ENCODE data around the gene ROGDI. TPM values are rescaled to one million over a fixed set of nuclear protein-coding genes. Genes with fewer than 3 reads are reported as not detected.

Gene ROGDI
- total and polyA plus RNA-seq, 2 donors from 2014 or later, result 20.8 to 86.1 TPM

DNA sequence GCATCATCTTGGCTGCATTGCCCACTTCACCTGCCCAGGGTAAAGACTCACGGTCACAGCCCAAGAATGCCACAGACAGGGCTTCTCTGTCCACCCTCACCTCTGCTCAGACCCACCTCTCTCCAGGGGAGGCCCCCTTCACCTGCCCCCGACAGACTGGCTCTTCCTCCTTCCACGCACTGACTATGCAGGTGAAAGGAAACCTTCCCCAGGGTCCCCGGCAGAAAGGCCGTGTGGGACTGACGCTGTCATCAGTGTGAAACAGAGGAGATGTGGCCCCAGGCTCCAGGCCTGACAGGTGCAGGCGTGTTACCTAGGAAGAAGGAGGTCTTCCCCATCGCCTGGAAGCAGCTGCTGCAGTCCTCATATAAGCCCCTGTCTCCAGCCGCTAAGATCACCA lies 9.3 kb upstream of the ROGDI start:
- Histone ChIP-seq H3K4me3 (ENCODE audit: low read length in 3 of 3) (no peak overlapping the region), H3K27ac (ENCODE audit: low read depth in 2 of 2, low read length in 2 of 2) (no peak overlapping the region), H3K9ac (ENCODE audit: low read length in 3 of 3) (no peak overlapping the region), H3K9me3 (ENCODE audit: control insufficient read depth in 2 of 3, insufficient read depth in 1 of 3, low read length in 3 of 3) (no peaks in the 10 kb centered on the region), H3K4me1 (ENCODE audit: control insufficient read depth in 2 of 3, insufficient read depth in 2 of 3, low read depth in 1 of 3, low read length in 3 of 3) (no peaks in the 10 kb centered on the region), H3K27me3 (ENCODE audit: control insufficient read depth, insufficient read depth, low read length) (no peaks in the 10 kb centered on the region), H3K36me3 (ENCODE audit: control insufficient read depth in 2 of 3, insufficient read depth in 3 of 3, low read length in 3 of 3) (peaks cover 6 to 30% (median 21%) of the 10 kb centered on the region in 3 donors)
- intact Hi-C loops (cut with DNase I), result no loop called here
- TF ChIP-seq, protein P1, sequence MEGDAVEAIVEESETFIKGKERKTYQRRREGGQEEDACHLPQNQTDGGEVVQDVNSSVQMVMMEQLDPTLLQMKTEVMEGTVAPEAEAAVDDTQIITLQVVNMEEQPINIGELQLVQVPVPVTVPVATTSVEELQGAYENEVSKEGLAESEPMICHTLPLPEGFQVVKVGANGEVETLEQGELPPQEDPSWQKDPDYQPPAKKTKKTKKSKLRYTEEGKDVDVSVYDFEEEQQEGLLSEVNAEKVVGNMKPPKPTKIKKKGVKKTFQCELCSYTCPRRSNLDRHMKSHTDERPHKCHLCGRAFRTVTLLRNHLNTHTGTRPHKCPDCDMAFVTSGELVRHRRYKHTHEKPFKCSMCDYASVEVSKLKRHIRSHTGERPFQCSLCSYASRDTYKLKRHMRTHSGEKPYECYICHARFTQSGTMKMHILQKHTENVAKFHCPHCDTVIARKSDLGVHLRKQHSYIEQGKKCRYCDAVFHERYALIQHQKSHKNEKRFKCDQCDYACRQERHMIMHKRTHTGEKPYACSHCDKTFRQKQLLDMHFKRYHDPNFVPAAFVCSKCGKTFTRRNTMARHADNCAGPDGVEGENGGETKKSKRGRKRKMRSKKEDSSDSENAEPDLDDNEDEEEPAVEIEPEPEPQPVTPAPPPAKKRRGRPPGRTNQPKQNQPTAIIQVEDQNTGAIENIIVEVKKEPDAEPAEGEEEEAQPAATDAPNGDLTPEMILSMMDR (IDR thresholded peaks at IDR 0.05; ENCODE audit: borderline replicate concordance, extremely low read depth, insufficient read depth), result no peak
- no peak for FAIRE-seq
- DNase-seq, result no peak

GRCh38 chr16:4811242-4811641 lies 8.8 kb upstream of the ROGDI start:
- TF ChIP-seq, protein P1 (IDR thresholded peaks at IDR 0.05; ENCODE audit: borderline replicate concordance, extremely low read depth, insufficient read depth), result no peak
- no peak overlapping the region for H3K4me3 ChIP-seq (ENCODE audit: low read length in 3 of 3)
- H3K27ac ChIP-seq (ENCODE audit: low read depth in 2 of 2, low read length in 2 of 2), result no peak overlapping the region
- no peaks in the 10 kb centered on the region for H3K9me3 ChIP-seq (ENCODE audit: control insufficient read depth in 2 of 3, insufficient read depth in 1 of 3, low read length in 3 of 3)
- no peak for DNase-seq
- H3K27me3 ChIP-seq (ENCODE audit: control insufficient read depth, insufficient read depth, low read length), result no peaks in the 10 kb centered on the region
- no peak for FAIRE-seq
- H3K9ac ChIP-seq (ENCODE audit: low read length in 3 of 3), result no peak overlapping the region
- intact Hi-C loops (cut with DNase I), result no loop called here
- H3K4me1 ChIP-seq (ENCODE audit: control insufficient read depth in 2 of 3, insufficient read depth in 2 of 3, low read depth in 1 of 3, low read length in 3 of 3), result no peaks in the 10 kb centered on the region
- H3K36me3 ChIP-seq (ENCODE audit: control insufficient read depth in 2 of 3, insufficient read depth in 3 of 3, low read length in 3 of 3), result peaks cover 6 to 28% (median 21%) of the 10 kb centered on the region in 3 donors

GRCh38 chr16:4806280-4806679 lies 3.8 kb upstream of the ROGDI start:
- FAIRE-seq (no peak), DNase-seq (no peak)
- TF ChIP-seq, protein P1 (IDR thresholded peaks at IDR 0.05; ENCODE audit: borderline replicate concordance, extremely low read depth, insufficient read depth), result no peak
- Histone ChIP-seq H3K9ac (ENCODE audit: low read length in 3 of 3) (no peak overlapping the region), H3K27me3 (ENCODE audit: control insufficient read depth, insufficient read depth, low read length) (no peaks in the 10 kb centered on the region), H3K36me3 (ENCODE audit: control insufficient read depth in 2 of 3, insufficient read depth in 3 of 3, low read length in 3 of 3) (peaks cover 4 to 15% (median 8%) of the 10 kb centered on the region in 3 donors), H3K27ac (ENCODE audit: low read depth in 2 of 2, low read length in 2 of 2) (no peak overlapping the region), H3K4me1 (ENCODE audit: control insufficient read depth in 2 of 3, insufficient read depth in 2 of 3, low read depth in 1 of 3, low read length in 3 of 3) (peaks cover 0 to 5% (median 0%) of the 10 kb centered on the region in 3 donors), H3K4me3 (ENCODE audit: low read length in 3 of 3) (no peak overlapping the region), H3K9me3 (ENCODE audit: control insufficient read depth in 2 of 3, insufficient read depth in 1 of 3, low read length in 3 of 3) (no peaks in the 10 kb centered on the region)
- intact Hi-C loops (cut with DNase I), result no loop called here

GRCh38 chr16:4805231-4805630 lies 2.8 kb upstream of the ROGDI start:
- Histone ChIP-seq H3K36me3 (ENCODE audit: control insufficient read depth in 2 of 3, insufficient read depth in 3 of 3, low read length in 3 of 3) (peaks cover 4 to 14% (median 8%) of the 10 kb centered on the region in 3 donors), H3K4me1 (ENCODE audit: control insufficient read depth in 2 of 3, insufficient read depth in 2 of 3, low read depth in 1 of 3, low read length in 3 of 3) (peaks cover 0 to 14% (median 0%) of the 10 kb centered on the region in 3 donors), H3K4me3 (ENCODE audit: low read length in 3 of 3) (no peak overlapping the region), H3K27ac (ENCODE audit: low read depth in 2 of 2, low read length in 2 of 2) (no peak overlapping the region), H3K9me3 (ENCODE audit: control insufficient read depth in 2 of 3, insufficient read depth in 1 of 3, low read length in 3 of 3) (no peaks in the 10 kb centered on the region), H3K27me3 (ENCODE audit: control insufficient read depth, insufficient read depth, low read length) (no peaks in the 10 kb centered on the region), H3K9ac (ENCODE audit: low read length in 3 of 3) (no peak overlapping the region)
- intact Hi-C loops (cut with DNase I), result no loop called here
- FAIRE-seq, result no peak
- no peak for DNase-seq
- TF ChIP-seq, protein P1 (IDR thresholded peaks at IDR 0.05; ENCODE audit: borderline replicate concordance, extremely low read depth, insufficient read depth), result no peak

All from kidney (tissue), 14 donors.